Endothelial cell of hepatic sinusoid (primary cell): ENCODE data around the gene BNIPL.

ENCODE experiments used
- in situ Hi-C: cut with HindIII; loops from 2 replicates; pipeline ENCODE4 v1.10.0; 2017; ENCODE audit warnings: low sequenced_read_pairs

Gene BNIPL

GRCh38 chr1:151054971-151055547, 18.7 kb downstream of the BNIPL start:
- in situ Hi-C loops = loop anchor here (5.0 kb wide), 1 partner anchor 53 kb away; no protein-coding TSS in a partner anchor

- in situ Hi-C loops = no loop called here
Measured at GRCh38 chr1:151055581-151055980, 19.2 kb downstream of the BNIPL start.

- in situ Hi-C loops = no loop called here
Measured at GRCh38 chr1:151056149-151056548, 19.8 kb downstream of the BNIPL start.

- in situ Hi-C loops = no loop called here
Measured at GRCh38 chr1:151058692-151059091, 22.3 kb downstream of the BNIPL start.

- in situ Hi-C loops = no loop called here
Measured at GRCh38 chr1:151059109-151060006, 23.0 kb downstream of the BNIPL start, which contains the start of gene CDC42SE1. Gene CDC42SE1, minus strand, starts transcription at chr1:151059622. Its CDS starts 3,892 bp downstream, at chr1:151055730.

GRCh38 chr1:151060007-151060656, 23.7 kb downstream of the BNIPL start, which contains the start of gene MLLT11:
Gene MLLT11, plus strand, starts transcription at chr1:151060397. Its CDS starts 6,828 bp downstream, at chr1:151067225.
- in situ Hi-C loops = no loop called here

- in situ Hi-C loops = no loop called here
Measured at GRCh38 chr1:151060657-151061421, 24.5 kb downstream of the BNIPL start.

GRCh38 chr1:151061704-151062103, 25.3 kb downstream of the BNIPL start:
- in situ Hi-C loops = no loop called here

GRCh38 chr1:151062741-151063371, 26.5 kb downstream of the BNIPL start:
- in situ Hi-C loops = no loop called here

GRCh38 chr1:151065089-151065645, 28.8 kb downstream of the BNIPL start:
- in situ Hi-C loops = no loop called here

GRCh38 chr1:151067185-151067584, 30.8 kb downstream of the BNIPL start:
- in situ Hi-C loops = no loop called here

- in situ Hi-C loops = no loop called here
Measured at GRCh38 chr1:151069103-151069486, 32.7 kb downstream of the BNIPL start.

- in situ Hi-C loops = no loop called here
Measured at GRCh38 chr1:151070474-151071276, 34.3 kb downstream of the BNIPL start, which contains the start of gene GABPB2. Gene GABPB2, plus strand, starts transcription at chr1:151070761. Its CDS starts 17,429 bp downstream, at chr1:151088190.

- in situ Hi-C loops = no loop called here
Measured at GRCh38 chr1:151072224-151072623, 35.8 kb downstream of the BNIPL start.

GRCh38 chr1:151085953-151086559, 49.7 kb downstream of the BNIPL start:
- in situ Hi-C loops = no loop called here
